Neural cell (in vitro differentiated cells): ENCODE measurements around the gene PTEN. TPM values are rescaled to one million over a fixed set of nuclear protein-coding genes. Genes with fewer than 3 reads are reported as not detected.

Experiments
- H2AFZ ChIP-seq: fragments of 200-600, 300-800 bp; sonication (generic), shearing (Covaris generic); 2 replicates; pipeline ENCODE4 v1.6.0; 2014; ENCODE audit warnings: low read depth, mild to moderate bottlenecking, antibody characterized with exemption, low read length, moderate library complexity
- H3F3A ChIP-seq: fragments of 200-600 bp; shearing (Covaris generic); 2 replicates; pipeline ENCODE4 v1.6.1; 2016; ENCODE audit warnings: mild to moderate bottlenecking, moderate library complexity, mixed read lengths, antibody characterized with exemption, low read length; ENCODE audit not compliant: insufficient read depth, poor library complexity, severe bottlenecking
- H3K27ac ChIP-seq: fragments of 200-600, 300-800 bp; sonication (generic), shearing (Covaris generic); 2 replicates; pipeline ENCODE4 v1.5.1; 2014; ENCODE audit warnings: mild to moderate bottlenecking, low read length, moderate library complexity
- H3K27me3 ChIP-seq: fragments of 300-800, 200-600 bp; sonication (generic), shearing (Covaris generic); 2 replicates; pipeline ENCODE4 v1.6.0; 2014; ENCODE audit warnings: mild to moderate bottlenecking, low read depth, low read length, moderate library complexity; ENCODE audit not compliant: insufficient read depth
- H3K36me3 ChIP-seq: fragments of 300-800, 200-600 bp; sonication (generic), shearing (Covaris generic); 2 replicates; pipeline ENCODE4 v1.5.1; 2014; ENCODE audit warnings: mild to moderate bottlenecking, antibody characterized with exemption, low read length, moderate library complexity; ENCODE audit not compliant: insufficient read depth
- H3K4me2 ChIP-seq: fragments of 300-800, 200-600 bp; sonication (generic), shearing (Covaris generic); 2 replicates; pipeline ENCODE4 v1.6.0; 2014; ENCODE audit warnings: mild to moderate bottlenecking, low read length
- H3K4me3 ChIP-seq: fragments of 300-800, 200-600 bp; sonication (generic), shearing (Covaris generic); 2 replicates; pipeline ENCODE4 v1.5.1; 2014; ENCODE audit warnings: mild to moderate bottlenecking, low read length, moderate library complexity
- H3K79me2 ChIP-seq: fragments of 200-600 bp; shearing (Covaris generic); replicated peaks from 2 replicates; pipeline ENCODE4 v1.6.0; 2014; ENCODE audit warnings: mild to moderate bottlenecking, low read length, moderate library complexity; ENCODE audit not compliant: insufficient read depth
- H3K9ac ChIP-seq: fragments of 300-800, 200-600 bp; sonication (generic), shearing (Covaris generic); 2 replicates; pipeline ENCODE4 v1.6.1; 2016; ENCODE audit warnings: mild to moderate bottlenecking, low read length, mixed read lengths
- H3K9me2 ChIP-seq: fragments of 200-600 bp; shearing (Covaris generic); 2 replicates; pipeline ENCODE4 v1.6.1; 2016; ENCODE audit warnings: mild to moderate bottlenecking, low read length, mixed read lengths; ENCODE audit not compliant: insufficient read depth
- H3K9me3 ChIP-seq: fragments of 200-600, 300-800 bp; sonication (generic), shearing (Covaris generic); 2 replicates; pipeline ENCODE4 v1.6.1; 2016; ENCODE audit warnings: mild to moderate bottlenecking, mixed run types, low read length, moderate library complexity, mixed read lengths
- H4K20me1 ChIP-seq: fragments of 200-600 bp; shearing (Covaris generic); 2 replicates; pipeline ENCODE4 v1.6.1; 2016; ENCODE audit warnings: mild to moderate bottlenecking, mixed run types; ENCODE audit not compliant: insufficient read depth
- EP300 ChIP-seq: fragments of 450-650 bp; conservative IDR thresholded peaks from 2 replicates; pipeline ENCODE4 v1.6.1; 2014; ENCODE audit warnings: antibody characterized with exemption, mild to moderate bottlenecking, moderate library complexity; ENCODE audit not compliant: poor library complexity, severe bottlenecking
- EZH2 ChIP-seq: fragments of 200-600, 300-800 bp; shearing (Covaris generic), sonication (generic); IDR thresholded peaks from 2 replicates; pipeline ENCODE4 v1.6.1; 2014; ENCODE audit warnings: antibody characterized with exemption, low read length, borderline replicate concordance, mild to moderate bottlenecking; ENCODE audit not compliant: insufficient read depth, poor library complexity, severe bottlenecking
- MXI1 ChIP-seq: fragments of 450-650 bp; conservative IDR thresholded peaks from 2 replicates; pipeline ENCODE4 v1.6.1; 2014; ENCODE audit warnings: antibody characterized with exemption, mild to moderate bottlenecking; ENCODE audit not compliant: poor library complexity, severe bottlenecking
- POLR2AphosphoS5 ChIP-seq: IDR thresholded peaks from 2 replicates; pipeline ENCODE4 v1.6.1; 2012
- RAD21 ChIP-seq: fragments of 450-650 bp; conservative IDR thresholded peaks from 2 replicates; pipeline ENCODE4 v1.6.1; 2014; ENCODE audit warnings: antibody characterized with exemption, mild to moderate bottlenecking, moderate library complexity
- SMC3 ChIP-seq: fragments of 450-650 bp; conservative IDR thresholded peaks from 2 replicates; pipeline ENCODE4 v1.6.1; 2014; ENCODE audit warnings: antibody characterized with exemption, mild to moderate bottlenecking, moderate library complexity; ENCODE audit not compliant: poor library complexity
- TAF1 ChIP-seq: IDR thresholded peaks from 2 replicates; pipeline ENCODE4 v1.6.1; 2012; ENCODE audit warnings: low read depth
- polyA plus RNA-seq: library from polyadenylated mRNA; depleted of rRNA; stranded (reverse); fragments of >200 nt; gene quantifications from 2 replicates; pipeline ENCODE4 v1.2.3, GENCODE V29; 2014
- TF ChIP-seq, protein P1 (sequence below): IDR thresholded peaks from 2 replicates; pipeline ENCODE4 v1.6.1; 2012; ENCODE audit warnings: borderline replicate concordance
- TF ChIP-seq, protein P2 (sequence below): fragments of 450-650 bp; IDR thresholded peaks from 2 replicates; pipeline ENCODE4 v1.5.1; 2014; ENCODE audit warnings: antibody characterized with exemption, mild to moderate bottlenecking, moderate library complexity; ENCODE audit not compliant: poor library complexity, severe bottlenecking

Gene PTEN
- polyA plus RNA-seq, 1 donor from 2014 or later: 47.3 TPM

DNA sequence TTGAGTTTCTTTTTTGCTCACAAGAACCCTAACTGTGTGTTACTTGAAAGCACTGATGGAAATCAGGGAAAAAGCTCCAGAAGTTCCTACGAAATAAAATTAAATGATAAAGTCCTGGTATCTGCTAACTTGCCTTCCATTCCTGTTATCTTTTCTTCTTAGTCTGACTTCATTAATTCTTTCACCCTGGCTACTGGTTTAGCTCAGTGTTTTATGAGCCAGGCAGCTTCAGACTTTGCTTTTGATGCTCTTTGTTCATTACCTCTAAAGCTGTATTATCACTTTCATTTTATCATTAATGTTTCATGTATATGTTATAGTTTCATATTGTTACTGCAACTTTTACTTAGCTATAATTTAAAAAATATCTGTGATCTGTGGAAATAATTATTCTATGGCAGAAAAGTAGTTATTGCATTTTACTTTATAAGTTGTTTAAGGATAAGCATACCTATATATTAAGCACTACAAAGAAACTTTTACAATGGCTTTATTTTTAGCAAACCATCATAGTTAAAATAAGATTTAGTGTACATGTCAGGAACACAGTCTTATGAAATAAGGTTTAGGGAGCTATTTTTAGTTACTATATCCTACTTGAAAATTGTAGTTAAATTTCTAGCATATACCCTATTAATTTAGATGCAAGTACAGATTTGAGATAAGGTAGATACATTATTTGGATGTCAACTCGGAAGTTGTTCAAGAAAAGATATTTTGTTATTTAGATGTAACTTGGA is 19.3 kb downstream of the PTEN start:
- TF ChIP-seq, protein P1, sequence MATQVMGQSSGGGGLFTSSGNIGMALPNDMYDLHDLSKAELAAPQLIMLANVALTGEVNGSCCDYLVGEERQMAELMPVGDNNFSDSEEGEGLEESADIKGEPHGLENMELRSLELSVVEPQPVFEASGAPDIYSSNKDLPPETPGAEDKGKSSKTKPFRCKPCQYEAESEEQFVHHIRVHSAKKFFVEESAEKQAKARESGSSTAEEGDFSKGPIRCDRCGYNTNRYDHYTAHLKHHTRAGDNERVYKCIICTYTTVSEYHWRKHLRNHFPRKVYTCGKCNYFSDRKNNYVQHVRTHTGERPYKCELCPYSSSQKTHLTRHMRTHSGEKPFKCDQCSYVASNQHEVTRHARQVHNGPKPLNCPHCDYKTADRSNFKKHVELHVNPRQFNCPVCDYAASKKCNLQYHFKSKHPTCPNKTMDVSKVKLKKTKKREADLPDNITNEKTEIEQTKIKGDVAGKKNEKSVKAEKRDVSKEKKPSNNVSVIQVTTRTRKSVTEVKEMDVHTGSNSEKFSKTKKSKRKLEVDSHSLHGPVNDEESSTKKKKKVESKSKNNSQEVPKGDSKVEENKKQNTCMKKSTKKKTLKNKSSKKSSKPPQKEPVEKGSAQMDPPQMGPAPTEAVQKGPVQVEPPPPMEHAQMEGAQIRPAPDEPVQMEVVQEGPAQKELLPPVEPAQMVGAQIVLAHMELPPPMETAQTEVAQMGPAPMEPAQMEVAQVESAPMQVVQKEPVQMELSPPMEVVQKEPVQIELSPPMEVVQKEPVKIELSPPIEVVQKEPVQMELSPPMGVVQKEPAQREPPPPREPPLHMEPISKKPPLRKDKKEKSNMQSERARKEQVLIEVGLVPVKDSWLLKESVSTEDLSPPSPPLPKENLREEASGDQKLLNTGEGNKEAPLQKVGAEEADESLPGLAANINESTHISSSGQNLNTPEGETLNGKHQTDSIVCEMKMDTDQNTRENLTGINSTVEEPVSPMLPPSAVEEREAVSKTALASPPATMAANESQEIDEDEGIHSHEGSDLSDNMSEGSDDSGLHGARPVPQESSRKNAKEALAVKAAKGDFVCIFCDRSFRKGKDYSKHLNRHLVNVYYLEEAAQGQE: no peak
- TF ChIP-seq SMC3 (no peak), EP300 (no peak)
- Histone ChIP-seq H3K79me2 (peaks cover 12% of the 10 kb centered on the region), H2AFZ (no peak overlapping the region)

DNA sequence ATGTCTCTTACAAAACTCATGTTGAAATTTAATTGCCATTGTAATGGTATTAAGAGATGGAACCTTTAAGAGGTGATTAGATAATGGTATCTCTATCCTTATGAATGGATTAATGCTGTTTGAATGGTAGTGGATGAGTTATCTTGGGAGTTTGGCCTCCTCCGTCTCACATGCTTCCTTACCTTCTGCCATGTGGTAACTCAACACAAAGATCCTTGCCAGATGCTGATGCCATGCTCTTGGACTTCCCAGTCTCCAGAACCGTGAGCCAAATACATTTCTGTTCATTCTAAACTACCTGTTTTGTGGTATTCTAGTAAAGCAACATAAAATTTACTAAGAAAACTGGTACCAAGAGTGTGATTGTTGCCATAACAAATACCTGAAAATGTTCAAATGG is 23.2 kb downstream of the PTEN start:
- Histone ChIP-seq H3K9me3 (peaks cover 7% of the 10 kb centered on the region), H3K9me2 (no peaks in the 10 kb centered on the region), H3K27ac (no peak overlapping the region), H3K4me2 (no peak overlapping the region), H3K36me3 (peaks cover 19% of the 10 kb centered on the region), H3K4me3 (no peak overlapping the region), H3F3A (no peaks in the 10 kb centered on the region), H2AFZ (no peak overlapping the region), H3K27me3 (no peaks in the 10 kb centered on the region), H3K9ac (no peak overlapping the region), H3K79me2 (peaks cover 24% of the 10 kb centered on the region), H4K20me1 (no peaks in the 10 kb centered on the region)
- no peak for TF ChIP-seq SMC3
- TF ChIP-seq MXI1: no peak
- TF ChIP-seq RAD21: no peak
- TF ChIP-seq, protein P2, sequence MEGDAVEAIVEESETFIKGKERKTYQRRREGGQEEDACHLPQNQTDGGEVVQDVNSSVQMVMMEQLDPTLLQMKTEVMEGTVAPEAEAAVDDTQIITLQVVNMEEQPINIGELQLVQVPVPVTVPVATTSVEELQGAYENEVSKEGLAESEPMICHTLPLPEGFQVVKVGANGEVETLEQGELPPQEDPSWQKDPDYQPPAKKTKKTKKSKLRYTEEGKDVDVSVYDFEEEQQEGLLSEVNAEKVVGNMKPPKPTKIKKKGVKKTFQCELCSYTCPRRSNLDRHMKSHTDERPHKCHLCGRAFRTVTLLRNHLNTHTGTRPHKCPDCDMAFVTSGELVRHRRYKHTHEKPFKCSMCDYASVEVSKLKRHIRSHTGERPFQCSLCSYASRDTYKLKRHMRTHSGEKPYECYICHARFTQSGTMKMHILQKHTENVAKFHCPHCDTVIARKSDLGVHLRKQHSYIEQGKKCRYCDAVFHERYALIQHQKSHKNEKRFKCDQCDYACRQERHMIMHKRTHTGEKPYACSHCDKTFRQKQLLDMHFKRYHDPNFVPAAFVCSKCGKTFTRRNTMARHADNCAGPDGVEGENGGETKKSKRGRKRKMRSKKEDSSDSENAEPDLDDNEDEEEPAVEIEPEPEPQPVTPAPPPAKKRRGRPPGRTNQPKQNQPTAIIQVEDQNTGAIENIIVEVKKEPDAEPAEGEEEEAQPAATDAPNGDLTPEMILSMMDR: no peak
- no peak for TF ChIP-seq EP300
- TF ChIP-seq TAF1: no peak
- no peak for TF ChIP-seq POLR2AphosphoS5
- TF ChIP-seq, protein P1: no peak
- no peak for TF ChIP-seq EZH2

More for the DNA sequence above, 19.3 kb downstream of the PTEN start:
- H3K9ac ChIP-seq: no peak overlapping the region
- no peaks in the 10 kb centered on the region for H4K20me1 ChIP-seq
- no peaks in the 10 kb centered on the region for H3K27me3 ChIP-seq
- H3K9me3 ChIP-seq: peaks cover 7% of the 10 kb centered on the region
- H3K4me2 ChIP-seq: no peak overlapping the region
- H3K4me3 ChIP-seq: no peak overlapping the region
- H3K9me2 ChIP-seq: no peaks in the 10 kb centered on the region
- H3K36me3 ChIP-seq: peaks cover 19% of the 10 kb centered on the region
- H3K27ac ChIP-seq: no peak overlapping the region
- H3F3A ChIP-seq: no peaks in the 10 kb centered on the region
